H1 (cell line): ENCODE measurements around the gene GMEB1. TPM values are rescaled to one million over a fixed set of nuclear protein-coding genes. Genes with fewer than 3 reads are reported as not detected.

Source experiments
- SRF ChIP-seq: IDR thresholded peaks from 2 replicates; pipeline ENCODE4 v1.6.1; 2011; ENCODE audit warnings: mild to moderate bottlenecking, low read depth, low read length, moderate library complexity
- polyA plus RNA-seq, 7 experiments: library from polyadenylated mRNA; depleted of rRNA in 3 of 7; stranded (reverse) in 5 of 7; unstranded in 2 of 7; fragments of >200 nt in 5 of 7; fragments of 200-250 nt in 2 of 7; gene quantifications; 1 replicate in 5 of 7; 2 replicates in 1 of 7; 4 replicates in 1 of 7; pipeline versions ENCODE4 v1.2.1 to v1.2.3, GENCODE V29; 2011 to 2013; ENCODE audit warnings: missing spikeins in 2 of 7, mixed read lengths in 2 of 7
- total RNA-seq: library from RNA; stranded (reverse); fragmentation: NEBNext Ultra II Directional; extraction: Animal tissue kit (Norgen Biotek cat#: 25700); gene quantifications from 2 replicates; pipeline ENCODE4 v1.2.1, GENCODE V29; 2021

GMEB1 gene
- total and polyA plus RNA-seq, 2 of the 8 experiments (the other 6 are each of a cell fraction or from before 2014, with no cell fraction given), result 13.3 to 26.2 TPM

- no peak for TF ChIP-seq SRF
These were observed 71.5 kb downstream of the GMEB1 start (continued) for GRCh38 chr1:28740118-28740517.
